ENCODE data around the gene TAC3. TPM values are rescaled to one million over a fixed set of nuclear protein-coding genes. Genes with fewer than 3 reads are reported as not detected.

The TAC3 gene
- total RNA-seq, 1 donor from 2014 or later, result not detected

DNA sequence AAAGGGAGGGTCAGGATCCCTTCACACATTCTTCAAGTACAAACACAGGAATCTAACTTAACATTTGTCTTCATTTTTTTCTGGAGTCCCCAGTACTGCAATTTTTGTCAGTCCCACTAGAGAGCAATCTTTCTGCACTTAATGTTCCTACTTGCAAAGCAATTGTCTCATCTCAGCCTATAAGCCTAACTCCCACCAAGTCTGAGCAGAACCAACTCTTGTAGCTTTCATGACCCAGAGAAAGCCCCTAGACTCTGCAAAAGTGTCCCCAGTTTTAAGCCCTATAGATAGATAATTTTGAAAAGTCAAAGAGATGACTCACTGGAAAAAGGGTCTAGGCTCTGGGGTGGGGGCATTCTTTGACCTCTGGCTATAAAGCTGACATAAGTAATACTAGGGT is 8.2 kb downstream of the TAC3 start:
- no peaks in the 10 kb centered on the region for H3K27me3 ChIP-seq
- intact Hi-C loops (cut with DNase I), result no loop called here
- DNase-seq (ENCODE audit: extremely low spot score in 2 of 2), result no peak
- no peak overlapping the region for H3K4me3 ChIP-seq
- H3K4me1 ChIP-seq, result peaks cover 27% of the 10 kb centered on the region
- TF ChIP-seq CTCF (IDR thresholded peaks at IDR 0.05) (peak in 2 of 3 experiments; percentile 43 to 72), POLR2A (IDR thresholded peaks at IDR 0.05) (no peak), POLR2AphosphoS5 (IDR thresholded peaks at IDR 0.05; ENCODE audit: insufficient read depth in 1 of 2, low read depth in 1 of 2) (no peak)
- no peaks in the 10 kb centered on the region for H3K9me3 ChIP-seq
- peak overlapping the region; percentile 45 for H3K27ac ChIP-seq
- peaks cover 0 to 13% of the 10 kb centered on the region in 2 donors for H3K36me3 ChIP-seq

DNA sequence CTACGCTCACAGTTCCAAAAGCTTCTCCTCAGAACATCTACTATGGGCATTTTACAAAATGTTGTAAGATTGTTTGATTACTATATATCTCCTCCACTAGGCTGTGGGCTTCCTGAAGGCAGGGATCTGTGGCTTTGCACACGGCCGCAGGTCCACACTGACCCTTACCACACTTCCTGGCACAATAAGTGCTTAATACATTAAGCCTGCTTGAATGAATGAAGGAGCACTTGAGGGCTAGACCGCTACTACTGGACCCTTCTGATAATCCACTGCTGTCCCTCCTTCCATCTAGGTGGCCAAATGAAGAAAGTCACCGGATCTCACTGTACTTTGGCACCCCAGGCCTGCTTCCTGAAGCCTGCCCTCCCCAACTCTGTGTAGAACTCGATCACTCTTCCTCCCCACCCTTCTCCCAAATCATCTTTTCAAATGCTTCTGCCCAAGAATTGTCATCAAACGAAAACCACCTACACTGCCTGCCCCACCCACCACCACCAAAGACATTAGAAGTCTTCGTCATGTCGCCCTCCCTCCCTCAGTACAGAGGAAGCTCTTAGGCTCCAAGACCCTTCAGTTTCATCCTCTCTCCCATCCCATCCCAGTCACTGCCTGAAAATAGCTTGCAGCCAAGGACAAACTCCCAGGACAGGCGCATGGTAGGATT is 9.4 kb downstream of the TAC3 start:
- H3K9me3 ChIP-seq, result no peaks in the 10 kb centered on the region
- H3K4me1 ChIP-seq, result peaks cover 33% of the 10 kb centered on the region
- DNase-seq (ENCODE audit: extremely low spot score in 2 of 2), result no peak
- TF ChIP-seq POLR2A (IDR thresholded peaks at IDR 0.05) (no peak), CTCF (IDR thresholded peaks at IDR 0.05) (no peak), POLR2AphosphoS5 (IDR thresholded peaks at IDR 0.05; ENCODE audit: insufficient read depth in 1 of 2, low read depth in 1 of 2) (no peak)
- peak overlapping the region; percentile 82 to 96 for H3K4me3 ChIP-seq
- no peaks in the 10 kb centered on the region for H3K27me3 ChIP-seq
- peak overlapping the region; percentile 91 for H3K27ac ChIP-seq
- peaks cover 0 to 26% of the 10 kb centered on the region in 2 donors for H3K36me3 ChIP-seq
- intact Hi-C loops (cut with DNase I), result no loop called here

DNA sequence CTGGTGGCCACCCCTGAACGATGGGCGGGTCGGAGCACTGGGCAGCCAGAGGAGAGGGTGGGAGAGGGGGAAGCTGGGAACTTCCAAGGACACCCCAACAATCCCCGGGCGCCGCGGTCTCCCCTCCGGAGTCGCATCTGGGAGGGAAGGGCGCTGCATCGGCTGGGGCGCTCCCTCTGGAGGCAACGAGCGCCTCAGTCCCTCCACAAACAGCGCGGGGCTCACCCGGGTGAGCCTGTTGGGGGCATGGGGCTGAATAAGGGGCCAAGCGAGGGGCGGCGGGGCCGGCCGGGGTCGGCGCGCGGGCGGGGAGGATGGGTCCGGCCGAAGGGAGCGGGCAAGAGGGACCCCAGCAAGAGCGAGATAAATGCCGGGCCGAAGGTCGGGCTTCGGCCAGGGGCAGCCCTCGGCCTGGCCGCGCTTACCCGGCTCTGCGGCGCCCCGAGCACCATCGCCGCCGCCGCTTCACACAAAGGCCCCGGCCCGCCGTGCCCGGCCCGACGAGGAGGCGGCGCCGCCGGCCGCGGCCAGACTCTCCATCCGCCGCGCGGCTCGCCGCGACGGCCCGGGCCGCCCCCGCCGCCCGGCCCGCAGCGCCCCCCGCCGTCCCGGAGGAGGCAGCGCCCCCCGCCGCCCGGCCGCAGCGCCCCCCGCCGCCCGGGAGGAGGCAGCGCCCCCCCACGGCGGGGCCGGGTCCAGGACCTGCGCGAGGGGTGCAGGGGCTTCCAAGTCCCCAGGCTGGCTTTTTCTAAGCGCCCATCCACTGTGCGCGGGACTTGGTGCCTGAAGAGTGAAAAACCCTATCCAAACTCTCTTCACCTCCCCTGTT is 10.1 kb downstream of the TAC3 start, which contains the start of gene ZBTB39:
ZBTB39 (minus strand) TSS at position 567 of the 829 bp plus-strand sequence. CDS start 1,629 bp downstream, outside the sequence.
- H3K4me1 ChIP-seq, result peaks cover 40% of the 10 kb centered on the region
- H3K27me3 ChIP-seq, result no peaks in the 10 kb centered on the region
- no peak for DNase-seq (ENCODE audit: extremely low spot score in 2 of 2)
- TF ChIP-seq CTCF (IDR thresholded peaks at IDR 0.05) (peak in 1 of 3 experiments; percentile 68), POLR2A (IDR thresholded peaks at IDR 0.05) (no peak)
- H3K27ac ChIP-seq, result peak within 1 kb of the TSS; percentile 91
- peaks cover 0 to 26% of the 10 kb centered on the region in 2 donors for H3K36me3 ChIP-seq
- H3K9me3 ChIP-seq, result no peaks in the 10 kb centered on the region
- H3K4me3 ChIP-seq, result peak within 1 kb of the TSS; percentile 82 to 96
- intact Hi-C loops (cut with DNase I), result no loop called here

DNA sequence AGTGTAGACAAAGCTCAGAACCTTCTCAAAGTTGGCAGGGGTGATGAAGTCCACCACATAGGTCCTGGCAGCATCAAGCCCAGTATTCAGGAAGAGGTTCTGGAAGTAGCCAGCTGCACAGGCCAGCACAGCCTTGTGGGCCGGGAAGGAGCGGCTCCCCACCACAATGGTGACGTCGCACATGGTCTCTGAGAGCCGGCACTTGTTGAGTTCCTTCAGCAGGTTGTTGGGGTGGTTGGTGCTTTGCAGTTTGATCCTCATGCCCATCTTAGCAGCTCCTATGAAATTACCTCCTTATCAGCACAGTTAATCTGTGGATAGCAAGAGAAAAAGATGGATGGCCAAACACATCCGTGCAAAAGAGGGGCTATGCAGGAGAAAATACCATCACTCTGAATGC is 11.7 kb downstream of the TAC3 start:
- TF ChIP-seq POLR2A (IDR thresholded peaks at IDR 0.05), result no peak
- TF ChIP-seq POLR2AphosphoS5 (IDR thresholded peaks at IDR 0.05; ENCODE audit: insufficient read depth in 1 of 2, low read depth in 1 of 2), result no peak
- TF ChIP-seq CTCF (IDR thresholded peaks at IDR 0.05), result no peak
- no peak for DNase-seq (ENCODE audit: extremely low spot score in 2 of 2)
- Histone ChIP-seq H3K27me3 (no peaks in the 10 kb centered on the region), H3K4me3 (peak overlapping the region in 1 of 2 donors; percentile 82), H3K9me3 (no peaks in the 10 kb centered on the region), H3K27ac (no peak overlapping the region), H3K36me3 (peaks cover 0 to 26% of the 10 kb centered on the region in 2 donors), H3K4me1 (peaks cover 48% of the 10 kb centered on the region)
- intact Hi-C loops (cut with DNase I), result no loop called here
